ENCODE results near the gene DGKA. TPM values are rescaled to one million over a fixed set of nuclear protein-coding genes. Genes with fewer than 3 reads are reported as not detected.

DGKA gene
- total and polyA plus RNA-seq, 5 experiments from 2014 or later: 145 to 1,328 (median 378) TPM

DNA sequence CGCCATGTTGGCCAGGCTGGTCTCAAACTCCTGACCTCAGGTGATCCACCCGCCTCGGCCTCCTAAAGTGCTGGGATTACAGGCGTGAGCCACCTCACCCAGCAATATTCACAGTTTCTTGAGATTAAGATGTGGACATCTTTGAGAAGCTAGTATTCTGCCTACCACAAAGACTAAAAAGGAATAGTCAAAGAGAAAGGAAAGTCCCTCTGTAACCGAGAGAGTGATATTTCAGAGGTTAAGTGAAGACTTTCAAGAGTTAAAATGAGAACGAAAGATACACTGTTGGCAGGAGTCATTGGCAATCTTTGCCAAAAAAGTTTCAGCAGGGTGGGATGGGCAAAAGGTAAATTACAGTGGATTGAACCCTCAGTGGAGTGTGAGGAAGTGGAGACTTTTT lies 15.6 kb downstream of the DGKA start:
- H3K4me3 Mint-ChIP-seq: no peak overlapping the region
- no peaks in the 10 kb centered on the region for H3K9me3 Mint-ChIP-seq
- peaks cover 4 to 88% (median 15%) of the 10 kb centered on the region in 3 donors for H3K36me3 Mint-ChIP-seq
- DNase-seq (no peak), ATAC-seq (no peak)
- H3K4me1 Mint-ChIP-seq: peaks cover 25 to 60% (median 45%) of the 10 kb centered on the region in 4 donors
- POLR2A ChIA-PET: interaction anchor here (0.7 to 6.6 kb wide), 5 partner anchors 10 to 22 kb away, joined by 3 to 78 read pairs (median 4); partner anchors contain the start of gene DGKA
- peak overlapping the region; percentile 29 to 96 (median 81) for H3K27ac Mint-ChIP-seq
- no peaks in the 10 kb centered on the region for H3K27me3 Mint-ChIP-seq

DNA sequence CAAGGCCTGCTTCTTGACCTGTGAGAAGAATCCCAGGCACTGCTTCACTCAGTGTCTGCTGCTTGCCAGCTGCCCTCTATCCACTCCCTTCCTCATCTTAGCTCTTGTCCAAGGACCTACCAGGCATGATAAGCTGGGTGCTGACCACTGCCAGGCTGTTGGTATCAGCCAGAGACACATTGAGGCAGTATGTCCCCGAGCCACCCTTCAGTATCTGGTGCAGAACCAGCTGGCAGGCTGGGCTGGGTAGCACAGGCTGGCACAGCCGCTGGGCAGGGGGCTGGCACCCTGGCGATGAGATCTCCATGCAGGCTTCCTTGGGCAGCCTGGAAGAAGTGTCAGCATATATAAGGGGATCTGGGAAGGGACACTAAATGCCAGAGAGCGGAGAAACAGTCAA lies 24.4 kb downstream of the DGKA start:
- DNase-seq (no peak), ATAC-seq (peak in 1 of 2 donors; percentile 30)
- peaks cover 0 to 46% (median 4%) of the 10 kb centered on the region in 3 donors for H3K36me3 Mint-ChIP-seq
- no peak overlapping the region for H3K4me3 Mint-ChIP-seq
- H3K27ac Mint-ChIP-seq: peak overlapping the region in 8 of 10 donors; percentile 53 to 85 (median 80)
- peaks cover 16 to 44% (median 26%) of the 10 kb centered on the region in 4 donors for H3K4me1 Mint-ChIP-seq
- H3K9me3 Mint-ChIP-seq: no peaks in the 10 kb centered on the region
- H3K27me3 Mint-ChIP-seq: no peaks in the 10 kb centered on the region
- POLR2A ChIA-PET: interaction anchor here (0.5 to 3.5 kb wide), 17 partner anchors 10 to 1424 kb away, joined by 3 to 22 read pairs (median 7); partner anchors contain the start of genes DGKA, DNAJC14, ORMDL2 and PMEL

DNA sequence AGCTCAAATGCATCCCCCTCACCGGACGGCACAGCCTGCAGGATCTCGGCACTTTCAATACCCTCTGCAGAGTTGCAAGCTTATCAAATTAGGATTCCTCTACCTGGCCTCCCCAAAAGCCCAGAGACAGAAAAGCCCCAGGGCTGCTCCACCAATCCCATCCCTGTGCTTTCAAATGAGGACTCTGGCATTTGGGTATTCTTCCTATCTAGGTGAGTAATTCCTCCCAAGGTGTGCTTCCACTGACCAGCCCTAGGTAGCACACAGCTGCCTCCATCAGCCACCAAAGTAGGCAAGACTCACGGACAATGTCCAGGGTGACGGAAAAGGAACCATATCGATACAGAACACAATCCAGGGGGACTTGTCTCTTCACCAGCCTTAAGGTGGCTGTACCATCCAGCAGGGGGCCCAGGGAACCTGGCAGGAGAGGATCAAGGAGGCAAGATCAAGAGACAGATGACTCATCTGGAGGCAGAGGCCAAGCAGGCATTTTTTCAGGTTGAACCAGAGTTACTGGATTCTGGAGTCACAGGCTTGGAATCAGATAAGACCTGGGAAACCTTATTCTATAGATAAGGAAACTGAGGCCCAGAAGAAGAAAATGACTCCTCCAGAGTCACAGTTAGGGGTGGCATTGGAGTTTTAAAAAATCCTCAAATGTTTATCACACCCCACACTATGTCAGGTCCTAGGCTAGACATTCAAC lies 25.0 kb downstream of the DGKA start:
- DNase-seq: peak in 7 of 10 donors; percentile 11 to 79 (median 35)
- POLR2A ChIA-PET: interaction anchor here (0.5 to 3.5 kb wide), 17 partner anchors 10 to 1424 kb away, joined by 3 to 22 read pairs (median 7); partner anchors contain the start of genes DGKA, DNAJC14, ORMDL2 and PMEL
- Mint-ChIP-seq H3K4me1 (peaks cover 16 to 43% (median 26%) of the 10 kb centered on the region in 4 donors), H3K9me3 (no peaks in the 10 kb centered on the region), H3K4me3 (no peak overlapping the region), H3K36me3 (peaks cover 0 to 44% (median 4%) of the 10 kb centered on the region in 3 donors), H3K27ac (peak overlapping the region; percentile 56 to 87 (median 82)), H3K27me3 (no peaks in the 10 kb centered on the region)
- peak; percentile 71 to 81 for ATAC-seq

DNA sequence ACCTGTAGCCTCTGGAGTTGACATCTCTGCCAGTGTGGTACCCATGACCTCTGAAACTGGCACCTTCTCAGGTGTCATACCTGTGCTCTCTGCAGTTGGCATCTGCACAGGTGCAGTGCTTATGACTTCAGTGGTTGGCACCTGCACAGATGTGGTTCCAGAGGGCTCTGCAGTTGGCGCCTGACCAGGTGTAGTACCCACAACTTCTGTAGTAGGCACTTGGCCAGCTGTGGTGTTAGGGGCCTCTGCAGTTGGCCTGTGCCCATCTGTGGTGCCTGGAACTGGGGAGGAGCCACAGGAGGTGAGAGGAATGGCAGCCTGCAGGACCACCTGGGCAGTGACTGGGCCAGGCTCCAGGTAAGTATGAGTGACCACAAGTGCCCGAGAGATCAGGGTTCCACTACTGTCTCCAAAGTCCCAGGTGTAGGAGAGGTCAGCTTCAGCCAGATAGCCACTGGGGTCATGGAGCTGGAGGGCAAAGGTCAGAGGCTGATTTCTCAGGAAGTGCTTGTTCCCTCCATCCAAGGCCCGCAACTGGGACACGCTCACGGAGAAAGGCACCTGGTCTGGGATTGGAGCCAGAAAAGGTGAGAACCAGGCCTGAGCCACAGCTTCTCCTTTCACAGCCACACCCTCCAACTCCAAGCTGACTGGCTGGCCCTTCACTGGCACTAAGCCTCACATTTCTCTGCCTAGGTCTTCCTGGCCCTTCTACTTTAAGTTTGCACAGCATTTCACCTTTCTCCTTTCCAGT lies 26.3 kb downstream of the DGKA start:
- POLR2A ChIA-PET: interaction anchor here (0.6 to 5.5 kb wide), 13 partner anchors 9 to 193 kb away, joined by 3 to 31 read pairs (median 8); partner anchors contain the start of genes DNAJC14, ORMDL2, PMEL and RAB5B
- DNase-seq (no peak), ATAC-seq (peak in 1 of 2 donors; percentile 5)
- Mint-ChIP-seq H3K4me3 (peak overlapping the region in 1 of 10 donors; percentile 22), H3K27ac (peak overlapping the region; percentile 82 to 97 (median 90)), H3K36me3 (peaks cover 0 to 31% (median 2%) of the 10 kb centered on the region in 3 donors), H3K4me1 (peaks cover 11 to 33% (median 19%) of the 10 kb centered on the region in 4 donors), H3K27me3 (no peaks in the 10 kb centered on the region), H3K9me3 (no peaks in the 10 kb centered on the region)

DNA sequence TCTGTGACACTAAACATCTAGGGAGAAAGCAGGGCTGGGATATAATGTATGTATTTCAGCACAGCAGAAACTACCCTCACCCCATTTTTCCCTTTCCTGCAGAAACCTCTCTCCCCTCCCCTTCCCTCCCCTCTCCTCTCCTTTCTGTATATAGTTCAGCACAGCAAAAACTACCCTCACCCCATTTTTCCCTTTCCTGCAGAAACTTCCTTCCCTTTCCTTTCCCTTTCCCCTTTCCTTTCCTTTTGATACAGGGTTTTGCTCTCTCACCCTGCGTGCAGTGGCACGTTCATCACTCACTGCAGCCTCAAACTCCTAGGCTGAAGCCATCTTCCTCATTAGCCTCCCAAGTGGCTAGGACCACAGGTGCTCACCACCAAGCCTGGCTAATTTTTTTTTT lies 32.8 kb downstream of the DGKA start:
- no peaks in the 10 kb centered on the region for H3K9me3 Mint-ChIP-seq
- POLR2A ChIA-PET: no interaction called here
- no peaks in the 10 kb centered on the region for H3K36me3 Mint-ChIP-seq
- peak overlapping the region in 5 of 10 donors; percentile 9 to 58 (median 41) for H3K27ac Mint-ChIP-seq
- no peak for DNase-seq
- ATAC-seq: no peak
- H3K27me3 Mint-ChIP-seq: no peaks in the 10 kb centered on the region
- peak overlapping the region in 1 of 10 donors; percentile 29 for H3K4me3 Mint-ChIP-seq
- H3K4me1 Mint-ChIP-seq: peaks cover 17 to 36% (median 30%) of the 10 kb centered on the region in 4 donors

DNA sequence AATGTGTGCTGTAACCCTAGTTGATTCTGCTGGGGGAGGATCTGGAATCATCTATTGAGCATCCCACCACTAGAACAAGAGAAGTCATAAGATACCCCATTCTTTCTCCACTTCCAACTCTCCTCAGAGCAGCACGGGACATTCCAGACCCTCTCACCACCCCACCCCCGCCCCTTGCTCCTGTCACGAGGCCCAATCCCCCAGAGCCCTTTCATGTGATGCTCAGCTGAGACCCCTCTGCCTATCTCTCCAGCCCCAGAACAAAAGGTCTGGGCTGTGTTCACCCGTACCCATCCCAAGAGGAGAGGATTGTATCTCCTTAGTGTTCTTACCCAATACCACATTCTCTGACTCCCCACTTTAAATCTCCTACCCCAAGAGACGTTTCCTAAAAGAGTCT lies 34.3 kb downstream of the DGKA start:
- peaks cover 17 to 35% (median 30%) of the 10 kb centered on the region in 4 donors for H3K4me1 Mint-ChIP-seq
- POLR2A ChIA-PET: interaction anchor here (0.7 to 1.3 kb wide), 5 partner anchors 8 to 236 kb away, joined by 3 to 6 read pairs (median 4); partner anchors contain the start of gene CD63

DNA sequence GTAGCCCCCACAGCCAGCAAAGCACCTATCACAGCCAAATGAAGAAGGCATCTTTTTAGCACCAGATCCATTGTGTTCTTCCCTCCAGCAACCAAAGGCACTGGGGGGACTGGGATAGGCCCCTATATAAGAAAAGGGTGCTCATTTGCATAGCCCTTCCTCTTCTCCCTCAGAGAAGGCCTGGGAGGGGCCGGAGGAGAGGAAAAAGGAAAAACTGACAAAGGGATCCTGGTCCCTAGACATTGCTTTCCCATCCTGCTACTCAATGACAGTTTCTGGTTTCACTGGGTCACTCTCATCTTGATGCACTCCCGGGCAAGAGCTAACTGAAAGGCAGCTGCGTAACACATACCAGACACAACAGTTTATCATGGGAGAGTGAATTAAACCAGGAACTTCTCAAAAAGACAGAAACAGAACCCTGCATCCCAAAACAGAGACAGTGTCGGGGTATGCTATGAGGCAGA lies 35.0 kb downstream of the DGKA start, which contains the start of gene PMEL:
Gene PMEL, minus strand, starts transcription at position 102 of the 467 bp plus-strand sequence. Its CDS starts 31 bp downstream, at position 71.
- POLR2A ChIA-PET: interaction anchor here (1.0 to 1.3 kb wide), 3 partner anchors 7 to 151 kb away, joined by 3 to 4 read pairs (median 4); no protein-coding TSS in a partner anchor
- H3K36me3 Mint-ChIP-seq: peaks cover 0 to 4% (median 0%) of the 10 kb centered on the region in 3 donors
- H3K9me3 Mint-ChIP-seq: no peaks in the 10 kb centered on the region
- no peak for DNase-seq
- ATAC-seq: no peak
- peak within 1 kb of the TSS; percentile 82 to 92 (median 88) for H3K27ac Mint-ChIP-seq
- no peaks in the 10 kb centered on the region for H3K27me3 Mint-ChIP-seq
- H3K4me3 Mint-ChIP-seq: peak within 1 kb of the TSS; percentile 87 to 98 (median 92)
- H3K4me1 Mint-ChIP-seq: peaks cover 17 to 34% (median 30%) of the 10 kb centered on the region in 4 donors

More for the DNA sequence above, 34.3 kb downstream of the DGKA start:
- peak overlapping the region in 7 of 10 donors; percentile 31 to 92 (median 77) for H3K27ac Mint-ChIP-seq
- no peak for DNase-seq
- H3K27me3 Mint-ChIP-seq: no peaks in the 10 kb centered on the region
- H3K9me3 Mint-ChIP-seq: no peaks in the 10 kb centered on the region
- H3K4me3 Mint-ChIP-seq: peak overlapping the region in 6 of 10 donors; percentile 4 to 95 (median 50)
- ATAC-seq: no peak
- H3K36me3 Mint-ChIP-seq: no peaks in the 10 kb centered on the region

DNA sequence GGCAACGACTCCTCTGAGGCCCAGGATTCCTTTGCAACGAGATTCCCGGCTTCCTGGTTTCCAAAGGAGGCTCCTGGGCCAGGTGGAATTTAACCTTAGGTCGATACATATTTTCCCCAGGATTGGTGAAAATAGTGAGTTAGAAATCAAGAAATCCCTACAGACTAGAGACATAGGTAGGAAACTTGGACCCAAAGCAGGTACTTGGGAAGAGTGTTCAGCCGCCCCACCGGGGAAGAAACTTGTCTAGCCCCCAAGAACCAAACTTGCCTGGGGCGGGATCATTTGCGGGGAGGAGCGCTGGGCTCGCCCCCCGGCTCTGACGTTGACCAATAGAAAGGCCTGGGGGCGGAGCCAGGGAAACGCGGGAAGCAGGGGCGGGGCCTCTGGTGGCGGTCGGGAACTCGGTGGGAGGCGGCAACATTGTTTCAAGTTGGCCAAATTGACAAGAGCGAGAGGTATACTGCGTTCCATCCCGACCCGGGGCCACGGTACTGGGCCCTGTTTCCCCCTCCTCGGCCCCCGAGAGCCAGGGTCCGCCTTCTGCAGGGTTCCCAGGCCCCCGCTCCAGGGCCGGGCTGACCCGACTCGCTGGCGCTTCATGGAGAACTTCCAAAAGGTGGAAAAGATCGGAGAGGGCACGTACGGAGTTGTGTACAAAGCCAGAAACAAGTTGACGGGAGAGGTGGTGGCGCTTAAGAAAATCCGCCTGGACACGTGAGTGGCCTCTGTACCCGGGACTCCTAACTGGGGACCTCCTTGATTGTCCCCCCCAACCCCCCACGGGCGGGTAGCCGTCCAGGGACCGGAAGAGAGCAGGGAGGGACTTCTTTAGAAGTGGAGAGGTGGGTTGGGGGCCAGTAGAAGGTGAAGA lies 35.7 kb downstream of the DGKA start, which contains the start of gene CDK2:
Gene CDK2, plus strand, starts transcription at position 423 of the 874 bp plus-strand sequence. Its CDS starts 179 bp downstream, at position 602.
- Mint-ChIP-seq H3K9me3 (no peaks in the 10 kb centered on the region), H3K4me1 (peaks cover 17 to 34% (median 30%) of the 10 kb centered on the region in 4 donors), H3K27me3 (no peaks in the 10 kb centered on the region), H3K36me3 (peaks cover 0 to 7% (median 0%) of the 10 kb centered on the region in 3 donors), H3K4me3 (peak within 1 kb of the TSS; percentile 87 to 98 (median 92)), H3K27ac (peak within 1 kb of the TSS; percentile 82 to 92 (median 88))
- DNase-seq (peak; percentile 76 to 91 (median 84)), ATAC-seq (peak; percentile 96 to 97)
- POLR2A ChIA-PET: interaction anchor here (0.6 to 2.0 kb wide), 4 partner anchors 11 to 151 kb away, joined by 3 to 7 read pairs (median 4); no protein-coding TSS in a partner anchor

DNA sequence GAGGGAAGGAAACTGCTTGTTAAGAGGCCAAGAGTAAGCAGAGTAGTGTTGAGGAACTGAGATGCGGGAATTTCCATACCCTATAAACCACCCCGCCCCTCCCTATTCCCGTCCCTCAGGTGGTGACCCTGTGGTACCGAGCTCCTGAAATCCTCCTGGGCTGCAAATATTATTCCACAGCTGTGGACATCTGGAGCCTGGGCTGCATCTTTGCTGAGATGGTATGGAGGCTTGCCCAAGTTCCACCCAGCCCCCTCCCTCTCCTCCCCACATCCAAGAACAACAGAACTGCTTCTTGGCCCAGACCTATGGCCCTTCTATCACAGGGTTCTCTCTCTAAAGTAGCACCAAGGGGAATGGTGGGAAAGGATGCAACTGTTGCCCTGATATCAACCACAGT lies 38.4 kb downstream of the DGKA start:
- H3K27ac Mint-ChIP-seq: peak overlapping the region in 1 of 10 donors; percentile 36
- no peak overlapping the region for H3K4me3 Mint-ChIP-seq
- POLR2A ChIA-PET: interaction anchor here (1.0 to 1.2 kb wide), 2 partner anchors 11 to 135 kb away, joined by 3 read pairs; partner anchors contain the start of gene PA2G4
- DNase-seq (no peak), ATAC-seq (no peak)
- no peaks in the 10 kb centered on the region for H3K9me3 Mint-ChIP-seq
- H3K4me1 Mint-ChIP-seq: peaks cover 17 to 38% (median 30%) of the 10 kb centered on the region in 4 donors
- H3K36me3 Mint-ChIP-seq: peaks cover 0 to 7% (median 0%) of the 10 kb centered on the region in 3 donors
- no peaks in the 10 kb centered on the region for H3K27me3 Mint-ChIP-seq

DNA sequence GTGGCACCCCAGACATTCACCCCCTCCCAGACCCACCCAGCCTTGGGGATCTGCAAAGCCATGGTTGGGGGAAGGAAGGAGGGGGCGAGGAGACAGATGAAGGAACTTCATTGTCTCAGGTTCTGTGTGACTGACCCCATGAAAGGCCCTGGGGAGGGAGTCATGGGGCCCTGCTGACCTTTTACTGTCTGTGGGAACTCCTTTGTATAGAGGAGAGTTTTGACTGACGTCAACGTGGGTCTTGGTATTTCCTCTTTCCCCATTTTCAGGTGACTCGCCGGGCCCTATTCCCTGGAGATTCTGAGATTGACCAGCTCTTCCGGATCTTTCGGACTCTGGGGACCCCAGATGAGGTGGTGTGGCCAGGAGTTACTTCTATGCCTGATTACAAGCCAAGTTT lies 39.8 kb downstream of the DGKA start:
- Mint-ChIP-seq H3K4me1 (peaks cover 21 to 33% (median 25%) of the 10 kb centered on the region in 4 donors), H3K9me3 (no peaks in the 10 kb centered on the region), H3K27me3 (no peaks in the 10 kb centered on the region), H3K4me3 (peak overlapping the region in 2 of 10 donors; percentile 1 to 20), H3K36me3 (peaks cover 0 to 7% (median 0%) of the 10 kb centered on the region in 3 donors), H3K27ac (peak overlapping the region in 3 of 10 donors; percentile 17 to 69 (median 46))
- ATAC-seq (no peak), DNase-seq (no peak)
- POLR2A ChIA-PET: interaction anchor here (0.7 to 1.4 kb wide), 3 partner anchors 41 to 159 kb away, joined by 3 to 8 read pairs (median 5); partner anchors contain the start of gene DNAJC14

DNA sequence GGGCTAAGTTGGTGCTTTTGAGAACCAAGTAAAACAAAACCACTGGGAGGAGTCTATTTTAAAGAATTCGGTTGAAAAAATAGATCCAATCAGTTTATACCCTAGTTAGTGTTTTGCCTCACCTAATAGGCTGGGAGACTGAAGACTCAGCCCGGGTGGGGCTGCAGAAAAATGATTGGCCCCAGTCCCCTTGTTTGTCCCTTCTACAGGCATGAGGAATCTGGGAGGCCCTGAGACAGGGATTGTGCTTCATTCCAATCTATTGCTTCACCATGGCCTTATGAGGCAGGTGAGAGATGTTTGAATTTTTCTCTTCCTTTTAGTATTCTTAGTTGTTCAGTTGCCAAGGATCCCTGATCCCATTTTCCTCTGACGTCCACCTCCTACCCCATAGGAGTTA lies 41.1 kb downstream of the DGKA start:
- H3K27ac Mint-ChIP-seq: peak overlapping the region in 6 of 10 donors; percentile 1 to 65 (median 30)
- POLR2A ChIA-PET: interaction anchor here (0.6 to 3.6 kb wide), 2 partner anchors 154 to 295 kb away, joined by 3 to 41 read pairs; partner anchors contain the start of genes ORMDL2 and SARNP
- peaks cover 13 to 31% (median 24%) of the 10 kb centered on the region in 4 donors for H3K4me1 Mint-ChIP-seq
- no peak for DNase-seq
- H3K27me3 Mint-ChIP-seq: no peaks in the 10 kb centered on the region
- H3K36me3 Mint-ChIP-seq: peaks cover 0 to 16% (median 3%) of the 10 kb centered on the region in 3 donors
- no peak for ATAC-seq
- peak overlapping the region in 3 of 10 donors; percentile 11 to 37 (median 25) for H3K4me3 Mint-ChIP-seq
- no peaks in the 10 kb centered on the region for H3K9me3 Mint-ChIP-seq
